ENCODE results near the gene WDR88.

WDR88 gene, protein sequence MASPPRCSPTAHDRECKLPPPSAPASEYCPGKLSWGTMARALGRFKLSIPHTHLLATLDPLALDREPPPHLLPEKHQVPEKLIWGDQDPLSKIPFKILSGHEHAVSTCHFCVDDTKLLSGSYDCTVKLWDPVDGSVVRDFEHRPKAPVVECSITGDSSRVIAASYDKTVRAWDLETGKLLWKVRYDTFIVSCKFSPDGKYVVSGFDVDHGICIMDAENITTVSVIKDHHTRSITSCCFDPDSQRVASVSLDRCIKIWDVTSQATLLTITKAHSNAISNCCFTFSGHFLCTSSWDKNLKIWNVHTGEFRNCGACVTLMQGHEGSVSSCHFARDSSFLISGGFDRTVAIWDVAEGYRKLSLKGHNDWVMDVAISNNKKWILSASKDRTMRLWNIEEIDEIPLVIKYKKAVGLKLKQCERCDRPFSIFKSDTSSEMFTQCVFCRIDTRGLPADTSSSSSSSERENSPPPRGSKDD

DNA sequence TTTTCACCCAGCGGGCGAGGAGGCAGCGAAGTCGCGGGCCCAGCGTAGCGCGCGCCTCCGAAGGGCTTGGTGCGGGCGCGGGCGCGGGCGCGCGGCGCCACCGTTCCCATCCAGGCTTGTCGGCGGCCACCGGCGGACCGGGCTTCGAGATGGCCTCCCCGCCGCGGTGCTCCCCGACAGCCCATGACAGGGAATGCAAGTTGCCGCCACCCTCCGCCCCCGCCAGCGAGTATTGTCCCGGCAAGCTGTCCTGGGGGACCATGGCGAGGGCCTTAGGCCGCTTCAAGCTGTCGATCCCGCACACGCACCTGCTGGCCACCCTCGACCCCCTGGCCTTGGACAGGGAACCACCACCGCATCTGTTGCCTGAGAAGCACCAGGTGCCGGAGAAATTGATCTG lies at the start of gene WDR88:
Gene WDR88, plus strand, starts transcription at position 94 of the 400 bp plus-strand sequence. Its CDS starts 56 bp downstream, at position 150.
- DNase-seq (ENCODE audit: low read depth in 2 of 2, low spot score in 1 of 2): no peak

DNA sequence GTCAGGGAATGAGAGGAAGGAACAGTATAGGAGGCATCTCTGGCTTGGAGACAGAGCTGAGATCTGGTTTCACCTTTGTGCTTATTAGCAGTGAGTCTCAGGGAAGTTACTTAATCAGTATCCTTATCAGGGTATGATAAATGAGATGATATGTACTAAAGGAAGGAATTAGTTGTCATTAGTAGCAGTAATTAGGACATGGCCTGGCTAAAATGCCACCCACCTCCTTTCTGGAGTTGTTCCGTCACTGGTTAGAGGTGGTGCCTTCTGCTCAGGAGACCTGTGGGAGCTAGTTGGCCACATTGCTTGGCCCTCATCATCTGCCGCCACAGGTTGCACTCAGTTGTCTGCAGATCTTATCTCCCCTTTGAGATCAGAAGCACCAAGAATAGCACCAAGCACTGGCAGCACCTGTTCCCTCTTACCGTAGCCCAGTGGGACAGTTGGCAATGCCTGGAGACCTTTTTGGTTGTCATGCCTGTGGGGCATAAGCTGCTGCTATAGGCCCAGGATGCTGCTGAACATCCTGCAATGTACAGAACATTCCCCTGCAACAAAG lies 46.3 kb upstream of the WDR88 start:
- no peak for DNase-seq (ENCODE audit: low read depth in 2 of 2, low spot score in 1 of 2)

DNA sequence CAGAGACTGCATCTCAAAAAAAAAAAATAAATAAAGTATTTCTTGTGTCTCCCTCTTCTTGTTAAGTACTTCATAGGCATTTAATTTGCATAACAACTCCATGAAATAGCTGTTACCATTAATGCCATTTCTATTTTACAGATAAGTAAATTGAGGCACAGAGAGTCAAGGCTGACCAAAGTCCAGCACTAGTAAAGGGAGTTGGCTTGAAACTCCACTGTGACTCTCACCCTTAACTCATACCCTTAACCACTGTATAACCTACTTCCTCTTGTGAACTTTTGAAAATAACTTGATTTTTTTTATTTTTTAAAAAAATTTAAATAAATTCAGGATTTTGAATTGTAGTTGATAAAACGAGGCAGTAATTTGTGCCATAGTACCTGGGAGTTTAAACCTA lies 45.0 kb upstream of the WDR88 start:
- no peak for DNase-seq (ENCODE audit: low read depth in 2 of 2, low spot score in 1 of 2)

DNA sequence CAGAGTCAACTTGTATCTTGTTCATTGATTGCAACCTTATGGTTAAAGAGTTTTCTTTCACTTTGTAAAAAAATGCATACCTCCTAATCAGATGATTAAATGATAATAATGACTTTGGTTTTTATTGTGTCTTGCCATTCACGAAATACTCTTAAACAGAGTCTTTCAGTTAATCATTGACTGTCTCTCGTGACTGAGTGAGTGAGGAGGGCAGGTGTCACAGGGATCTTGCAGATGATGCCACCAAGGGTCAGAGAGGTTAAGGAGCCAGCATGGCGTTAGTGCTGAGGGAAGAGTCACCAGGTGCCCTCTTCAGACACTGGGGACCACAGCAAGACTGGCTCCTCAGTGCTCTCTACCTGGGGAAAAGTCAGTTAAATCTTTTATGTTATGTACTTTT lies 42.9 kb upstream of the WDR88 start:
- DNase-seq (ENCODE audit: low read depth in 2 of 2, low spot score in 1 of 2): no peak

DNA sequence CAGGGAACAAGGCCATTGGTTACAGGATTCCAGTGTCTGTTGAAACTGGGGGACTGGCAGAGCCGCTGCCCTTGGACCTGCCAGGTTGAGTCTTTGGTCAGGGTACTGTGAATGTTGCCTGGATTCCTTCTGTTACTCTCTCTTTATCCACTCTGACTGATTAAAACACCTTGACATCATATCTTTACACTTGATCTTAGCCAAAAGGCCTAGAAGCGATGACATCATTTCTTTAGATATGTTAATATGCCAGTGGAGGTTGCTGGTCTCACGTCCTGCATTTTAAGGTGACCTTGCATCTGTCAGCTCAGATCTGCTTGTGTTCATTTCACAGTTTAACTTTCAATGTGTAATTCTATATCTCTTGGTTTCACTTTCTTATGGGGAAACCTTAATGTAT lies 41.7 kb upstream of the WDR88 start:
- DNase-seq (ENCODE audit: low read depth in 2 of 2, low spot score in 1 of 2): no peak

DNA sequence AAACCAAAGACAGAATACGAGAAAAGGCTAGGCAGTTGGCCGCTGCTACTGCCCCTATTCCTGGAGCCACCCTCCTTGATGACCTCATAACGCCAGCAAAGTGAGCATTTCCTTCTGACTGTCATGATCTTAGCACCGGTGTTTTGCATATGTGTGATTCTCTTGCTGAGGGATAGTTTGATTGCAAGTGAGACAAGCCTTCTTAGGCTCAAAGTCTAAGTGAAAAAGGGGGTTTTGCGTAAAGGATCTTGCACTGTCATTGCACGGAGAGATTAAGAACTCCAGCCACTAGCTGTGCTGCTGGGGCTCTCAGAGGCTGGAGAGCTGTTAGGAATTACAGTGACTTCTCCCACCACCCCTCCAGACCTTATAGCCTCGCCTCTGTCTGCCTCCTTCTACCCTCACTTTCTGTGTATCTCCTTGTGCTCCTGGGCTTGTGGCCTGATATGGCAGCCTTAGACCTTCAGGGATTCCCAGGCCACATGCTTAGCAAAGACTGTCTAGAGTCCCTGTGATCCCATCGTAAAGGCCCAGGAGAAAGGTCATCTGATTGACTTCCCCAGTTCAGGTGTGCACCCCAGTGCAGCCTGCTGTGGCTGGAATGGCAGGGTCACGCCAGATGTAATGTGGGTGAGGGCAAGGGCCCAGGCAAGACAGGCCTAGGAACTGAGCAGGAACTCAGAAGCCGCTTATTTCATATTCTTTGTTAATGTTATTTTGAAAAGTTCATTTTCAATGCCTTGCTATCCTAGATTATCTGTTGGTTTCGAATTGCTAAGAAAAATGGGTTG lies 38.3 kb upstream of the WDR88 start:
- DNase-seq (ENCODE audit: low read depth in 2 of 2, low spot score in 1 of 2): no peak

DNA sequence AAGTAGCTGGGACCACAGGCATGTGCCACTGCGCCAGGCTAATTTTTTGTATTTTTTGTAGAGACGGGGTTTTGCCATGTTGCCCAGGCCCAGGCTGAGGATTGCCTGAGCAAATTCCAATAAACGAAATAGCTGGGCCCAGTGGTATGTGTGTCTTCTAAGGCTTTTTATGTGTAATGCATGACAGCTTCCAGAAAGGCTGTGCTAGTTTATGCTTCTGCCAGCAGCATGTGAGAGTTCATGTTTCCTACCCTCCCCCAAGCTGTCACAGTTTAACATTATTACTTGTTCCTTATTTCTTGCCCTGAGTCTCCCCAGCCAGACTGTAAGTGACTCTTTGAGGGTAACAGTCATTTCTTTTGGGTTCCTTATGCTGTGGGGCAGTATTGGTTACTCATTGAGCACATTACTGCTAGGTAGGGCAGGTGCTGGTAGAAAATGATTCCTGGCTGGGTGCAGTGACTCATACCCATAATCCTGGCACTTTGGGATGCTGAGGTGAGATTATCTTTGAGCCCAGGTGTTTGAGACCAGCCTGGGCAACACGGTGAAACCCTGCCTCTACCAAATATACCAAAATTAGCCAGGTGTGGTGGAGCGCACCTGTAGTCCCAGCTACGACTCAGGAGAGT lies 37.4 kb upstream of the WDR88 start:
- no peak for DNase-seq (ENCODE audit: low read depth in 2 of 2, low spot score in 1 of 2)

DNA sequence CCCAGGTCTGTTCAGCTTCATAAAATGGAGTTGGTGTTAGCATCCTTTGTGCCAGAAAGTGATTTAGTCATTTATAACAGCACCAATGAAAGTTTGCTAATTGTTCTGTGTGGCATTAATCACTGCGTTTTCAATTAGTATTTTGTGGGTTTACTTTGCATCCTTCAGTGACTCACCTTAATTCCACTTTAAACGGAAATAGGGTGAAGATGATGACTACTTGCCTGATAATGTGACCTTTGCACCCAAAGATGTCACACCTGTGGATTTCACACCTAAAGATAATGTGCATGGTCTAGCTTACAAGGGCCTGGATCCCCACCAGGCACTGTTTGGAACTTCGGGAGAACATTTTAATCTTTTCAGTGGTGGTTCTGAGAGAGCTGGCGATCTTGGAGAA lies 35.9 kb upstream of the WDR88 start:
- DNase-seq (ENCODE audit: low read depth in 2 of 2, low spot score in 1 of 2): no peak

DNA sequence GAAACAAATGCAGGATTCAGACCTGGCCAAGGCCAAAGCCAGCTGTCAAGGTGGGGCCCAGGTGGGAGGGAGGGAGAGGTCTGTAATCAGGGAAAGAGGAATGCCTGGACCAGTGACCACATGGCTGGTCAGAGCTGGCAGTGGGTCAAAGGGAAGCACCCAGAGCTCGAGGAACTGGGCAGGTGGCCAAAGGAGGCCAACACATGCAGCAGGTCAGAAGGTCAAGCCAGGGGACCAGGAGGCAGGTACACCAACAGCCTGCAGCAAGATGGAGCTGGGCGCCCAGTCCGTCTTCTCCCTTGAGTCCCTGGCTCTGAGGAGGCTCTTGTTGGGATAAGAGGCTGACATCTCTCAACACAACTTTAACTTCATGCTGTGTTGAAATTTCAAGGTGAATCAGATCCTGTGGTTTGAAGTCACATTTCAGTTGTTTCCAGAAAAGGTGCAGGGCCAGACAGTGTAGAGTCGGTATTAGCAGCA lies 33.8 kb upstream of the WDR88 start:
- no peak for DNase-seq (ENCODE audit: low read depth in 2 of 2, low spot score in 1 of 2)

DNA sequence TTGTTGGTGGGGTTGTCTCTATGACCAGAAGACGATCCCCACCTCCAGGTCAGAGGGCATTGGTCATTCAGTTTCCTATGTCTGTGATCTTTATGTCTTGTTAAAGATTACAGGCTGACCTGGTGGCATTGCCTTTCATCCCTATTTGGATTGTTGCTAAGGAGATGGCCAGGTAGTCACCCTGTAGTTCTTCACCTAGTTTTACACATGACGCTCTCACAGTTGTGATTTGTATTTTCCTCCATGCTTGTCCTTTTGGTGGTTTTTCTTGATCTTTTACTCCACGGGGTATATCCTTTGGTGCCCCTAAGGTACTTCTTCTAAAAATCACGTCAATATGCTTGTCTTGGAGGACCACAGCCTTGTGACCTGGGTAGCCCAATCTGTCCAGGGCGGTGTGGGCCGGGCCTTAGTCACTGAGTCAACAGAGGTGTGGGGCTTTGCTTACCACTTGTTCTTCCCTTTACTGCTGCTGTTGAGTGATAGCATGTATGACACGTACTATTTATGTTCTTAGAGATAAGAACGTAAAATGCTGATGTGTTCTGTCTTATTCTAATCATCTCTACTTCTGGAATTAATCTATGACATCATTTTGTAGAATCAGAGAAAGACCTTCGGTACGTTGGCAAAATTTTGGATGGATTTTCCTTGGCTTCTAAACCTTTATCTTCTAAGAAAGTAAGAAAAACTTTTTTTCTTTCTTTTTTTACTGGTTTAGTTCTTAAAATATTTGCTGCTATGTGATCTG lies 30.8 kb upstream of the WDR88 start:
- no peak for DNase-seq (ENCODE audit: low read depth in 2 of 2, low spot score in 1 of 2)

DNA sequence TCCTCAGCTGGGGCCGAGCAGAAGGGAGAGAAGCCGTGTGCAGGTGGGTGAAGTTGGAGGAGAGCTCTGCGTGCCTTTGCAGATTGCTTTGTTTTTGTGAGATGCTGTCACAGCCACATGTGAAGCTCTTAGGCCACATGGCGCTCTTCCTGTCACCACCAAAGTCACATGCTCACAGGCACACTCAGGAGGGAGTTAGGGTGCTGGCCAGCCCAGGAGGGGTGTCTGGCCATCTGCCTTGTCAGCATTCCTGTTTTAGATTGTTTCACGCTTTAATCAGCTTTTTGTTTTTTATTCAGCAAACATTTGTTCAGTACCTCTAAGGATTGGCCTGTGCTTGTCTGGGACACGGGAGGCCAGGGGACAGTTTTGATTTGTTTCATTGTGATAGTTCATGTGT lies 29.0 kb upstream of the WDR88 start:
- DNase-seq (ENCODE audit: low read depth in 2 of 2, low spot score in 1 of 2): no peak

DNA sequence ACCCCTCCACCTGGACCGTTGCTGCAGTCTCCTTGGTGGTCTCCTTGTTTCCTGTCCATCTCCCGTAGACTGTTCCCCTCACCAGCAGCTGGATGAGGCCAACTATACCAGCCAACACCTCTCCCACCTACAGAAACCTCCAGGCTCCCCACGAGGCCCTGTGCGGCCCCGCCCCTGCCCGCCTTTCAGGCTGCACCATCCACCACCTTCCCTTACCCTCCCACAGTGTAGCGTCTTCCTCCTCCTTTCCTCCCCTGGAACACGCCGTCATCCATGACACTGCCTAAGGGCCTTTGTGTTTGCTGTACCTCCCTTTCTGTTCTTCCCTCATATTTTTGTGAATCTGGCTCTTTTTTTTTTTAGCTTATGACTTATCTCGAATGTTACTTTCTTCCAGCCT lies 23.8 kb upstream of the WDR88 start:
- DNase-seq (ENCODE audit: low read depth in 2 of 2, low spot score in 1 of 2): no peak

DNA sequence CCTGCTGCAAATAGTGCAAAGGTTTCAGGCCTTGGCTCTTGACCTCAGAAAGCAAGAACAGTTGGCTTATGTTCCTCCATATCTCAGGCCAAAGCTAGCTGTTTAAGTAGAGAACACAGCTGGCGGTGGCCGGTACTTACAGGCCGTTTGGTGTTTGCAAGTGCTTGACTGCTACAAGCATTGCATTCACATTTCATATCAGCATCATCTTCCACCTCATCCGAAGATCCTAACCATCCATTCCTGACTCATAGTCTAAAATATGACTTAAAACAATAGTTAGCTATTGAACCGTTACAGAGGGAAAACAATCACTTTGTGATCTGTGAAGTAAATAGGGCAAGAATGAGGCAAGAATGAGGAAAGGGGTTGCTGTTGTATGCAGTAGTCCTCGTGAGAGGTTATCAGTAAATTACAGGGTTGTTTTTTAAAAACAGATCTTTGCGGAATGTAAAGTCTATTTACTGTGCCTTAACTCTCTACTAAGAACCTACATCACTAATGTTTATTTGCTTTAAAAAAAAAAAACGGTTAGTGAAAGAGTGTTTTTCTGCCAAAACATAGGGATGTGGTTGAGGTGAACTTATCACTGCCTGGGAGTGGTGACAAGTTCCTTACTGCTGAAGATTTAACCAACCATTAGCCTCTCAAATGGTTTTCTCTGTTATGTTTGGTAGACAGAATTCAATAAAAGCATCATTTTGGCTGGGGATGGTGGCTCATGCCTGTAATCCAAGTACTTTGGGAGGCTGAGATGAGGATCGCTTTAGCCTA lies 21.6 kb upstream of the WDR88 start:
- DNase-seq (ENCODE audit: low read depth in 2 of 2, low spot score in 1 of 2): no peak

DNA sequence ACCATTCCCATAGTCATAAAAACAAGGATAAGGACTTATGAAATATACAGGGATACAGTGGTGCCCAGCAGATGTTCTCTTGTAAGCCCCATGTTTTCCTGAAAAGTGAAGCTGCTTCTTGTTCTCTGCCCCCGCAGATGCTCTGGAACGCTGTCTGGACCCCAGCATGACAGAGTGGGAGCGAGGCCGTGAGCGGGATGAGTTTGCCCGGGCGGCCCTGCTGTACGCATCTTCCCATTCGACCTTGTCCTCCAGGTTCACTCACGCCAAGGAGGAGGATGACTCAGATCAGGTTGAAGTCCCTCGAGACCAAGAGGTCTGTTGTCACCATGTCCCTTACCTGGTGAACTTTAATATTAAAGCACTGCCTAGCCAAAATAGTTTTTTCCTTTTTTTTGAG lies 20.3 kb upstream of the WDR88 start:
- no peak for DNase-seq (ENCODE audit: low read depth in 2 of 2, low spot score in 1 of 2)

DNA sequence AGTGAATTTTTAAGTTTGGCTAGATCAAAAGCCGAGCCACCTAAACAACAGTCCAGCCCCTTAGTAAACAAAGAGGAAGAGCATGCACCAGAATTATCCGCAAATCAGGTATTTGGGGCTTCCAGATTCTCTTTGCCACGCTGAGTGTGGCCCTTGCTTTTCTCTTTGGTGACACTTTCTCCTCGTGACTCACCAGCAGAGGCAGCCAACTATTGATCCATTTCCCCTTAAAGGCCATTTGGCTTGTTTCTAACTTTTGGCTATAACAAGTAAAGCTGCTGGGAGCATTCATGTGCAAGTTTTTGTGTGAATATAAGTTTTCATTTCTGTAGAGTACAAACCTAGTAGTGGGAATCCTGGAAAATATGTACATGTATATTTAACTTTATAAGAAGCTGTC lies 17.6 kb upstream of the WDR88 start:
- no peak for DNase-seq (ENCODE audit: low read depth in 2 of 2, low spot score in 1 of 2)

DNA sequence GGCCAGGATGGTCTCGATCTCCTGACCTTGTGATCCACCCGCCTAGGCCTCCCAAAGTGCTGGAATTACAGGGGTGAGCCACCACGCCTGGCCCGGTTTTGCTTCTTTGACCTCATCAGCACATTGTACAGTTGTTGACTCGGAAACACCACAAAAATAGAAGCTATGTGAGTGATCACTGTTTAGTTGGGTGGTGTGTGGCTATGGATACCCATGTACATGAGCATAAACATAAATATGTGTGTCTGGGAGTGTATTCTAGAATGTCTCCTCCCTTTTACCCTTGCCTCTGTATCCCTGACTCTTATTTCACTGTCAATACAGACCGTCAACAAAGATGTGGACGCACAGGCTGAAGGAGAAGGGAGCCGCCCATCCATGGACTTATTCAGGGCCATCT lies 14.4 kb upstream of the WDR88 start:
- no peak for DNase-seq (ENCODE audit: low read depth in 2 of 2, low spot score in 1 of 2)

DNA sequence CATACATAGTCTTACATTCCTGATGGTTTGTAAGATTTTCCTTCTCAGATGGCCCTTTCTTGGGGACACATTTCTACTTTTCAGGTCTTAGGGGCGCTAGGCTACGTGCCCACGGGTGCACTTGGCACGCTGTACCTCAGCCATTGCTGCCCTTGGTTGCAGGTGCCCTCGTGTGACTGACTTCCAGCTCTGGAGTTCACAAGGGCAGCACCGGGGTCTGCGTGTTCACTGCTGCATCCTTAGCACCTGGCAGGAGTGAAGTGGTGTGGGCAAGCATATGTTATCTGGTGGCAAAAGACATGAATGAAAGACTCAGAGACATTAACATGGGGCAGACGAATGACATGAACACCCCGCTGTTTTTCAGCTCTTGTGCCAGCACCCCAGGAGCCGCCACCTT lies 13.3 kb upstream of the WDR88 start:
- no peak for DNase-seq (ENCODE audit: low read depth in 2 of 2, low spot score in 1 of 2)

DNA sequence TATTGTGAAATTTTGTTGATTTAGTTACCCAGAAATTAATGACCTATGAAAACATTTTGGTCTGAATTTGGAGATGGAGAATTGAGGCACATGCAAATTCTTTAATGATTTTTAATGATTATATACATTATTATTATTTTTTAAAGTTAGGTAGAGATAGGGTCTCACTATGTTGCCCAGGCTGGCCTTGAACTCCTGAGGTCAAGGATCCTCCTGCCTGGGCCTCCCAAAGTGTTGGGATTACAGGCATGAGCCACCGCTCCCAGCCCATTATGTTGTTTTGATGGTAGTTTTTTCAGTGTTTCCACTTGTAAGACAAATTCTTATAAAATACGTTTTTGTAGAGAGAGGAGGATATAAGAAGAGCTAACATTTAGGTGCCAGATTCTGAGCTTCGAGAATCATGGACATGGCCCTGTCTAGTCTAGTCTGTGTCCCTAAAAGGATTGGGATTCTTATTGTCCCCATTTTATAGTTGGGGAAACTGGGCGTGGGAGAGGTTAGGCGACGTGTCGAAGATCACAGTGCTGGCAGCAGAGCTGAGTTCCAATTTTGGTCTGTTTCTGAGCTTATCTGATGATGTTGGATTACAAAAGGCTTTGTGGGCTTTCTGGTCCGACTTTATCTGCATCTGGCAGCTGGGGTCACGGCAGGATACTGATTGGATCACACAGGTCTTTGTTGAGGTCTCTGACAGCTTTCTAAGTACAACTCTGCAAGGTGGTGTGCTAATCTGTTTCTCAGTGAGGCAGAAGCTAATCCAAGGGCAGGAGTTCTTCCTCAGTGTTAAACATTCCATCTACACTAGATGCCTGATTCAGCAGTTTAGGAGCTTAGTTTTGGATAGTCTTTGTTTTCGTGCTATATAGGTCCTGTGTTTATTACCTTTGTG lies 7.5 kb upstream of the WDR88 start:
- no peak for DNase-seq (ENCODE audit: low read depth in 2 of 2, low spot score in 1 of 2)

DNA sequence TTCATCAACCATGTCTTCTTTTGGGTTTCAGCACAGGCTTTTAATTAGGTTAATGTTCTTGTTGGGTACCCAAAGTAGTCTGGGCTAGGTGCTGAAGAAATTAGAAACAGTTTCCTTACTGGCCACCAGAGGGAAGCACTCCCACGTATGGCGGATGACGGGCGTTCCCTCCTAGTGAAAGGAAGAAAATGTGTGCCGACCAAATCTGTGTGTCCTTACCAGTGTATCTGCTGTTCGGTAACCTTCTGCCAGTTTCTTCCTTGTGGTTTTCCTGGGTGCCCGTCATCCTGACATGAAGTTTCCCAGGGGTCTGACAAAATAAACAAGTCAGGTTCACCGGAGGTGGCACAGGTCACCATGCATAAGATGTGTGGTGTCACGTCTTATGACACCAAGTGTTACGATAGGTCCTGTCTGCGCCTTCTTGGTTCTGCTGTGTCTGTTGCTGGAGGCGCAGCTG lies 6.0 kb upstream of the WDR88 start:
- DNase-seq (ENCODE audit: low read depth in 2 of 2, low spot score in 1 of 2): peak; percentile 24 to 27
